Vagina (tissue), 2 donors: ENCODE measurements around the gene KCNN4. TPM values are rescaled to one million over a fixed set of nuclear protein-coding genes. Genes with fewer than 3 reads are reported as not detected.
A peak's percentile ranks its signal among the peaks of the same experiment; 100 is the strongest.
"Not testable (repeated sequence)": the region's sequence is repeated elsewhere in the genome, so short reads cannot be mapped to it uniquely, and the experiment has no call there.

Experiments
- DNase-seq, 2 donors: peaks; one replicate each; pipeline ENCODE4 v3.0.0-alpha.2; 2017; ENCODE audit errors: extremely low spot score in 2 of 2
- H3K27ac ChIP-seq: fragments of 200-600 bp; sonication (generic); one replicate; pipeline ENCODE4 v1.5.1; 2019
- H3K27me3 ChIP-seq: fragments of 200-600 bp; sonication (generic); one replicate; pipeline ENCODE4 v1.5.1; 2019
- H3K36me3 ChIP-seq, 2 donors: fragments of 200-600 bp; sonication (generic); one replicate each; pipeline ENCODE4 v1.5.1; 2017 to 2019
- H3K4me1 ChIP-seq: fragments of 200-600 bp; sonication (generic); one replicate; pipeline ENCODE4 v1.5.1; 2019
- H3K4me3 ChIP-seq, 2 donors: fragments of 200-600 bp; sonication (generic); 1 replicate in 1 of 2; 2 replicates in 1 of 2; pipeline ENCODE4 v1.5.1; 2016 to 2019
- H3K9me3 ChIP-seq: fragments of 200-600 bp; sonication (generic); one replicate; pipeline ENCODE4 v1.5.1; 2019
- POLR2A ChIP-seq, 2 donors: fragments of 450-650 bp; IDR thresholded peaks; one replicate each; pipeline ENCODE4 v1.6.1; 2017; ENCODE audit warnings: antibody characterized with exemption in 2 of 2, mild to moderate bottlenecking in 2 of 2, moderate library complexity in 2 of 2
- POLR2AphosphoS5 ChIP-seq, 2 donors: sonication (generic); formaldehyde crosslinking; IDR thresholded peaks; one replicate each; pipeline ENCODE4 v1.9.0; 2017; ENCODE audit warnings: antibody characterized with exemption in 2 of 2, mild to moderate bottlenecking in 2 of 2, low read depth in 1 of 2; ENCODE audit not compliant: insufficient read depth in 1 of 2
- intact Hi-C: fragments of 100-400 bp; cut with DNase I; formaldehyde crosslinking; loops from one replicate; pipeline ENCODE4 v1.15.1; 2023
- total RNA-seq: library from RNA; depleted of rRNA; stranded (reverse); fragments of >200 nt; gene quantifications from one replicate; pipeline ENCODE4 v1.2.3, GENCODE V29; 2016
- TF ChIP-seq, protein P1 (sequence below), 3 experiments: fragments of 450-650 bp in 2 of 3; fragments of 200-600 bp in 1 of 3; sonication (generic) in 1 of 3; IDR thresholded peaks; one replicate each; pipeline ENCODE4 v1.5.1; 2017 to 2019; ENCODE audit warnings: antibody characterized with exemption in 3 of 3, mild to moderate bottlenecking in 2 of 3, moderate library complexity in 2 of 3

Gene KCNN4
- total RNA-seq, 1 donor from 2014 or later: 16.2 TPM

DNA sequence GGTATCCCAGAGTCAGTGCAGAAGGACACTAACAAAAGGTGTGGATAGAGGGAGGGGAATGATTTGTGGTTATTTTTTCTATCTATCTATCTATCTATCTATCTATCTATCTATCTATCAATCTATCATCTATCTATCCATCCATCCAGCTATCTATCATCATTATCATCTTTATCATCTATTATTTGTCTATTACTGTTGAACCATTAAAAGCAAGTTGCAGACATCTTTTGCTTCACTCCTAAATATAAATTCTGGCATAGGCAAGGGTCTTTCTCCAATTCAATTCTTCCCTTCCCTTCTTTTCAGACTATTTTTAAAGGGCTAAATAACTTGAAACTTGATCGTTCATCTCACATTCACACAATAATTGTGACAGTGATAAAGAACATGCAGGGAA is 31.5 kb upstream of the KCNN4 start:
- TF ChIP-seq POLR2AphosphoS5 (IDR thresholded peaks at IDR 0.05; ENCODE audit: insufficient read depth in 1 of 2, low read depth in 1 of 2): no peak
- TF ChIP-seq POLR2A (IDR thresholded peaks at IDR 0.05): no peak
- Histone ChIP-seq H3K4me1 (no peaks in the 10 kb centered on the region), H3K9me3 (no peaks in the 10 kb centered on the region), H3K36me3 (no peaks in the 10 kb centered on the region), H3K4me3 (no peak overlapping the region), H3K27ac (no peak overlapping the region), H3K27me3 (no peaks in the 10 kb centered on the region)
- no peak for DNase-seq
- intact Hi-C loops: no loop called here

DNA sequence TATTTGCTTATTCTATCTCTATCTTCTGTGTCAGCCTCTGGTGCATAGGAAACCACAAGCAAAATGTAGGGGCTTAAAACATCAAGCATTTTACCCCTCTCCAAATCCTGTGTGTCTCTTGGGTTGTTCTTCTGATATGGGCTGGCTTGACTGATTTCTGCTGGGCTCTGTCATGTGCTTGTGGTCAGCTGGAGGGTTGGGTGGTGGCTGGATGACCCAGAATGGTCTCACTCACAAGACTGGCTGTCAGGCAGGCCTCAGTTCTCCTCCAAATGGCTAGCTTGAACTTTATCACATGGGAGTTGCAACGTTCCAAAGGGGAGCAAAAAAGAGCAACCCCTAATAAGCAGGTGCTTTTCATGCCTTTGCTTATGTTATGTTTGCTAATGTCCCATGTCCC is 31.1 kb upstream of the KCNN4 start:
- Histone ChIP-seq H3K4me3 (no peak overlapping the region), H3K4me1 (no peaks in the 10 kb centered on the region), H3K27me3 (no peaks in the 10 kb centered on the region), H3K36me3 (no peaks in the 10 kb centered on the region), H3K9me3 (no peaks in the 10 kb centered on the region), H3K27ac (no peak overlapping the region)
- no peak for TF ChIP-seq POLR2A (IDR thresholded peaks at IDR 0.05)
- TF ChIP-seq POLR2AphosphoS5 (IDR thresholded peaks at IDR 0.05; ENCODE audit: insufficient read depth in 1 of 2, low read depth in 1 of 2): no peak
- TF ChIP-seq, protein P1, sequence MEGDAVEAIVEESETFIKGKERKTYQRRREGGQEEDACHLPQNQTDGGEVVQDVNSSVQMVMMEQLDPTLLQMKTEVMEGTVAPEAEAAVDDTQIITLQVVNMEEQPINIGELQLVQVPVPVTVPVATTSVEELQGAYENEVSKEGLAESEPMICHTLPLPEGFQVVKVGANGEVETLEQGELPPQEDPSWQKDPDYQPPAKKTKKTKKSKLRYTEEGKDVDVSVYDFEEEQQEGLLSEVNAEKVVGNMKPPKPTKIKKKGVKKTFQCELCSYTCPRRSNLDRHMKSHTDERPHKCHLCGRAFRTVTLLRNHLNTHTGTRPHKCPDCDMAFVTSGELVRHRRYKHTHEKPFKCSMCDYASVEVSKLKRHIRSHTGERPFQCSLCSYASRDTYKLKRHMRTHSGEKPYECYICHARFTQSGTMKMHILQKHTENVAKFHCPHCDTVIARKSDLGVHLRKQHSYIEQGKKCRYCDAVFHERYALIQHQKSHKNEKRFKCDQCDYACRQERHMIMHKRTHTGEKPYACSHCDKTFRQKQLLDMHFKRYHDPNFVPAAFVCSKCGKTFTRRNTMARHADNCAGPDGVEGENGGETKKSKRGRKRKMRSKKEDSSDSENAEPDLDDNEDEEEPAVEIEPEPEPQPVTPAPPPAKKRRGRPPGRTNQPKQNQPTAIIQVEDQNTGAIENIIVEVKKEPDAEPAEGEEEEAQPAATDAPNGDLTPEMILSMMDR (IDR thresholded peaks at IDR 0.05): no peak
- intact Hi-C loops: no loop called here
- no peak for DNase-seq

DNA sequence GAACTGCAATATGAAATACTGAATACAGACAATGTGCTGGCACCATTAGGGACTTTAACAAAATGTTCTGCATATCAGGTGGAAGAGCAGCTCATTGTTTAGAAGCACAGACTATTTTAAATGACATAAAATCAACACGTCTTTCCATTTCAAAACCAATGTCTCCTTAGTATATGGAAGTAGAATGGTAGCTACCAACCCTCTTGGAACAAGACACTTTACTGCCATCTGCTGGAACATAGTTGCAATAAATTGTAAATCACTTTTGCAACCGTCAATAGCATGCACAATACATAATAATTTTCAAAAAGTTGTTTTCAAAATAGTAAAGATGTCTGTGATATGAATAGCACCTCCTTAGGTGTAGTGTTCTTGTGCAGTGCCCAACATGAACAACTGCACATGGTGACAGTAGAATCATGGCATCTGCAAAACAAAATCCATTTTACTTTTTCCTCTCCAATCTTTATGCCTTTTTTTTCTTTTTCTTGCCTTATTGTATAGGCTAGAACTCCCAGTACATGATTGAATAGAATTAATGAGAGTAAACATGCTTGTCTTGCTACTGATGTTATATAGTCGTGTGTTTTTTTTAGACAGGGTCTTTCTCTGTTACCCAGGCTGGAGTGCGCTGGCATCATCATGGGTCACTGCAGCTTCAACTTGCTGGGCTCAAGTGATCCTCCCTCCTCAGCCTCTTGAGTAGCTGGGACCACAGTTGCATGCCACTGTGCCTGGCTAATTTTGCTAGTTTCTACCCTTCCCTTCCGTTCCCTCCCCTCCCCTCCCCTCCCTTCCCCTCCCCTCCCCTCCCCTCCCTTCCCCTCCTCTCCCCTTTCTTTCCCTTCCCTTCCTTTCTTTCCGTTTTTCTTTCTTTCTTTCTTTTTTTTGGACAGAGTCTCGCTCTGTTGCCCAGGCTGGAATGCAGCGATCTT is 29.3 kb upstream of the KCNN4 start:
- Histone ChIP-seq H3K27ac (no peak overlapping the region), H3K9me3 (no peaks in the 10 kb centered on the region)
- DNase-seq: no peak

DNA sequence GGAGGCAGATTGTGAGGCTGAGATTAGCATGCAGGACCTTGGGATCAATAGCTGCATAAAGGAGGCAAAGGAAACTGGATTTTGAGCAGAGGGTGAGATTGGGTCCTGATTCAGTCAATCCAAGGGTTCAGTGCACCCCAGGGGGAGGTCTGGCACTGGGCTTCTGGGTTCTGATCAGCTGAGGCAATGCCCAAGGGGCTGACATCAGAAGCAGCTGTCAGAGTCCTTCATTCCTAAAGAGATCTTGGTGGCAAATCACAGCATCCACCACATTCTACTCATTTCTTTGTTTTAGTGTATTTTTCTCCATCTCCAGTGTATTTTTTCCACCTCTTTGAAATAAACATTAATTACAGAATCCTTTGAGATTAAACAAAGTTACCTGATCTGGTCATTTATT is 26.9 kb upstream of the KCNN4 start:
- H3K4me3 ChIP-seq: no peak overlapping the region
- no peak overlapping the region for H3K27ac ChIP-seq
- H3K36me3 ChIP-seq: no peaks in the 10 kb centered on the region
- TF ChIP-seq POLR2AphosphoS5 (IDR thresholded peaks at IDR 0.05; ENCODE audit: insufficient read depth in 1 of 2, low read depth in 1 of 2): no peak
- TF ChIP-seq POLR2A (IDR thresholded peaks at IDR 0.05): no peak
- TF ChIP-seq, protein P1 (IDR thresholded peaks at IDR 0.05): no peak
- H3K27me3 ChIP-seq: no peaks in the 10 kb centered on the region
- no peaks in the 10 kb centered on the region for H3K4me1 ChIP-seq
- no peaks in the 10 kb centered on the region for H3K9me3 ChIP-seq
- intact Hi-C loops: no loop called here
- DNase-seq: no peak

More for the DNA sequence above, 29.3 kb upstream of the KCNN4 start:
- intact Hi-C loops: no loop called here
- Histone ChIP-seq H3K4me1 (no peaks in the 10 kb centered on the region), H3K27me3 (no peaks in the 10 kb centered on the region), H3K36me3 (no peaks in the 10 kb centered on the region), H3K4me3 (no peak overlapping the region)
- TF ChIP-seq POLR2A (IDR thresholded peaks at IDR 0.05) (no peak), POLR2AphosphoS5 (IDR thresholded peaks at IDR 0.05; ENCODE audit: insufficient read depth in 1 of 2, low read depth in 1 of 2) (peak in 1 of 2 donors; percentile 49)
- TF ChIP-seq, protein P1 (IDR thresholded peaks at IDR 0.05): peak in 1 of 3 experiments; percentile 27

DNA sequence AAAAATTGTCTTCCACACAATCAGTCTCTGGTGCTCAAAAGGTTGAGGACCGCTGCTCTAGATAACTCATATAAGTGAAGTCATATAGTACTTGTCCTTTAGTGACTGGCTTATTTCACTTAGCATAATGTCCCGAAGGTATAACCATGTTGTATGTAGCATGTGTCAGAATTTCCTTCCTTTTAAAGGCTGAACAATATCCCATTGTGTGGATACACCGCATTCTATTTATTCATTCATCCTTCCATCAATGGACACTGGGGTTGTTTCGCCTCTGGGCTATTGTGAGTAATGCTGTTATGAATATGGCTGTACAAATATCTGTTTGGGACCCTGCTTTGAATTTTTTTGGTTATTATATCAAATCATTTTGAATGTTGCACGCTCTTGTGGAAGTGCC is 26.1 kb upstream of the KCNN4 start:
- intact Hi-C loops: no loop called here
- Histone ChIP-seq H3K36me3 (no peaks in the 10 kb centered on the region), H3K27me3 (no peaks in the 10 kb centered on the region), H3K4me1 (no peaks in the 10 kb centered on the region), H3K27ac (no peak overlapping the region), H3K9me3 (no peaks in the 10 kb centered on the region), H3K4me3 (no peak overlapping the region)
- DNase-seq: no peak
- TF ChIP-seq POLR2A (IDR thresholded peaks at IDR 0.05) (no peak), POLR2AphosphoS5 (IDR thresholded peaks at IDR 0.05; ENCODE audit: insufficient read depth in 1 of 2, low read depth in 1 of 2) (no peak)
- TF ChIP-seq, protein P1 (IDR thresholded peaks at IDR 0.05): no peak

DNA sequence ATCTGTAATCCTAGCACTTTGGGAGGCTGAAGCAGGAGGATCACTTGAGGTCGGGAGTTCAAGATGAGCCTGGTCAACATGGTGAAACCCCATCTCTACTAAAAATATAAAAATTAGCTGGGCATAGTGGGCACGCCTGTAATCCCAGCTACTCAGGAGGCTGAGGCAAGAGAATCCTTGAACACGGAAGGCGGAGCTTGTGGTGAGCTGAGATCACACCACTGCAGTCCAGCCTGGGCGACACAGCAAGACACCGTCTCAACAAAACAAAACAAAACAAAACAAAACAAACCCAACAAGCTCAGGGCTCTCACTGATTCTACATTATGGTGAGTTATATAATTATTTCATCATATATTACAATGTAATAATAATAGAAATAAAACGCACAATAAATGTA is 25.6 kb upstream of the KCNN4 start:
- intact Hi-C loops, H3K9me3 ChIP-seq, H3K36me3 ChIP-seq, H3K4me3 ChIP-seq, H3K4me1 ChIP-seq, H3K27me3 ChIP-seq, H3K27ac ChIP-seq, DNase-seq: not testable (repeated sequence)
